CD4-positive, alpha-beta T cell (primary cell): ENCODE results near the gene NKX6-1. TPM values are rescaled to one million over a fixed set of nuclear protein-coding genes. Genes with fewer than 3 reads are reported as not detected.
A peak's percentile ranks its signal among the peaks of the same experiment; 100 is the strongest.

Experiments
- ATAC-seq: fragments of 200-7000 bp; cut with Tn5 transposase; one replicate; pipeline ENCODE4 v1.10.0; 2022; ENCODE audit warnings: mild to moderate bottlenecking; ENCODE audit not compliant: poor library complexity
- CTCF ChIA-PET: fragments of 350-600 bp; sonication (Branson Sonifier 250); formaldehyde crosslinking; loops from one replicate; lab custom pipeline; 2021; ENCODE audit warnings: antibody characterized with exemption, inconsistent platforms; lab: Charles Lee
- POLR2A ChIA-PET: fragments of 350-600 bp; sonication (Branson Sonifier 250); formaldehyde crosslinking; loops from one replicate; lab custom pipeline; 2021; ENCODE audit warnings: antibody characterized with exemption, inconsistent platforms; lab: Charles Lee
- DNase-seq, 14 experiments: peaks; one replicate each; pipeline ENCODE4 v3.0.0-alpha.2; 2013 to 2020; ENCODE audit warnings: mixed read lengths in 2 of 14
- H3K27ac ChIP-seq, 2 donors: one replicate each; pipeline versions ENCODE4 v1.5.1 to v1.7.0; 2013; ENCODE audit warnings: low read length in 2 of 2, low read depth in 1 of 2, mild to moderate bottlenecking in 1 of 2
- H3K27me3 ChIP-seq, 2 experiments: 1 replicate in 1 of 2; 2 replicates in 1 of 2; pipeline versions ENCODE4 v1.6.1 to v1.7.0; 2013; ENCODE audit warnings: low read length in 2 of 2, control low read depth in 1 of 2, mild to moderate bottlenecking in 1 of 2, moderate library complexity in 1 of 2; ENCODE audit not compliant: insufficient read depth in 2 of 2, control insufficient read depth in 1 of 2
- H3K36me3 ChIP-seq: one replicate; pipeline ENCODE4 v1.6.1; 2013; ENCODE audit warnings: low read length, control low read depth; ENCODE audit not compliant: insufficient read depth
- H3K4me1 ChIP-seq: one replicate; pipeline ENCODE4 v1.6.1; 2013; ENCODE audit warnings: low read length, control low read depth; ENCODE audit not compliant: insufficient read depth
- H3K4me3 ChIP-seq: one replicate; pipeline ENCODE4 v1.5.1; 2013; ENCODE audit warnings: mild to moderate bottlenecking, low read length, moderate library complexity
- H3K9me3 ChIP-seq, 2 experiments: 1 replicate in 1 of 2; 2 replicates in 1 of 2; pipeline versions ENCODE4 v1.6.1 to v1.7.0; 2013; ENCODE audit warnings: low read length in 2 of 2, mild to moderate bottlenecking in 2 of 2, control low read depth in 1 of 2, moderate library complexity in 1 of 2; ENCODE audit not compliant: control insufficient read depth in 1 of 2, insufficient read depth in 1 of 2
- H3K27ac Mint-ChIP-seq: one replicate; pipeline ENCODE4 v1.8.0; 2020; ENCODE audit warnings: mixed read lengths
- H3K27me3 Mint-ChIP-seq: one replicate; pipeline ENCODE4 v1.8.0; 2021; ENCODE audit warnings: mixed read lengths
- H3K36me3 Mint-ChIP-seq: one replicate; pipeline ENCODE4 v1.8.0; 2021; ENCODE audit warnings: low read depth, mixed read lengths
- H3K4me1 Mint-ChIP-seq: one replicate; pipeline ENCODE4 v1.8.0; 2021; ENCODE audit warnings: low read depth, mixed read lengths
- H3K4me3 Mint-ChIP-seq: one replicate; pipeline ENCODE4 v1.8.0; 2020; ENCODE audit warnings: mild to moderate bottlenecking, mixed read lengths
- H3K9me3 Mint-ChIP-seq: one replicate; pipeline ENCODE4 v1.8.0; 2020; ENCODE audit warnings: mixed read lengths
- CTCF ChIP-seq: fragments of 200-600 bp; IDR thresholded peaks from one replicate; pipeline ENCODE4 v1.8.0; 2022; ENCODE audit warnings: antibody characterized with exemption, mild to moderate bottlenecking
- intact Hi-C, 2 experiments: fragments of 100-400 bp; cut with DNase I in 1 of 2; cut with micrococcal nuclease in 1 of 2; formaldehyde crosslinking; loops; one replicate each; pipeline versions ENCODE4 v1.15.1 to v1.9.0; 2023 to 2025; cut with DNase I, micrococcal nuclease
- total RNA-seq, 174 experiments: library from RNA in 2 of 174; stranded (reverse) in 2 of 174; gene quantifications; one replicate each; pipeline ENCODE4 v1.2.3 and lab custom pipeline; 2021 to 2026

NKX6-1 gene
- total RNA-seq, 2 experiments from 2014 or later, result not detected

GRCh38 chr4:84501202-84501503 is 2.1 kb upstream of the NKX6-1 start:
- Mint-ChIP-seq H3K9me3 (no peaks in the 10 kb centered on the region), H3K27ac (no peak overlapping the region), H3K36me3 (no peaks in the 10 kb centered on the region), H3K4me1 (peaks cover 21% of the 10 kb centered on the region), H3K4me3 (no peak overlapping the region), H3K27me3 (peaks cover 90% of the 10 kb centered on the region)
- Histone ChIP-seq H3K36me3 (no peaks in the 10 kb centered on the region), H3K9me3 (peaks cover 10 to 52% of the 10 kb centered on the region in 2 experiments), H3K4me1 (peaks cover 34% of the 10 kb centered on the region), H3K27me3 (peaks cover 85 to 93% of the 10 kb centered on the region in 2 experiments), H3K4me3 (no peak overlapping the region), H3K27ac (no peak overlapping the region)
- no peak for ATAC-seq
- ChIA-PET CTCF (no interaction called here), POLR2A (no interaction called here)
- no peak for TF ChIP-seq CTCF
- DNase-seq, result no peak
- intact Hi-C loops, result no loop called here

GRCh38 chr4:84500386-84501201 is 1.5 kb upstream of the NKX6-1 start:
- no peak for TF ChIP-seq CTCF
- peaks cover 88 to 93% of the 10 kb centered on the region in 2 experiments for H3K27me3 ChIP-seq
- Mint-ChIP-seq H3K9me3 (no peaks in the 10 kb centered on the region), H3K27me3 (peaks cover 90% of the 10 kb centered on the region), H3K27ac (no peak overlapping the region), H3K4me3 (peak overlapping the region; percentile 20), H3K4me1 (peaks cover 21% of the 10 kb centered on the region), H3K36me3 (no peaks in the 10 kb centered on the region)
- ChIA-PET POLR2A (no interaction called here), CTCF (no interaction called here)
- H3K36me3 ChIP-seq, result no peaks in the 10 kb centered on the region
- ATAC-seq, result no peak
- H3K9me3 ChIP-seq, result peaks cover 14 to 58% of the 10 kb centered on the region in 2 experiments
- no peak overlapping the region for H3K4me3 ChIP-seq
- H3K27ac ChIP-seq, result no peak overlapping the region
- no peak for DNase-seq
- intact Hi-C loops, result no loop called here
- H3K4me1 ChIP-seq, result peaks cover 34% of the 10 kb centered on the region

GRCh38 chr4:84499624-84499982 is 511 bp upstream of the NKX6-1 start:
- Histone ChIP-seq H3K27me3 (peaks cover 89 to 100% of the 10 kb centered on the region in 2 experiments), H3K4me3 (no peak overlapping the region), H3K36me3 (no peaks in the 10 kb centered on the region), H3K4me1 (peaks cover 34% of the 10 kb centered on the region), H3K27ac (no peak overlapping the region), H3K9me3 (peaks cover 24 to 62% of the 10 kb centered on the region in 2 experiments)
- Mint-ChIP-seq H3K4me1 (peaks cover 21% of the 10 kb centered on the region), H3K27ac (no peak overlapping the region), H3K4me3 (peak overlapping the region; percentile 48), H3K36me3 (no peaks in the 10 kb centered on the region), H3K27me3 (peaks cover 95% of the 10 kb centered on the region), H3K9me3 (peaks cover under 1% of the 10 kb centered on the region)
- ATAC-seq (no peak), DNase-seq (no peak)
- ChIA-PET CTCF (no interaction called here), POLR2A (interaction anchor here (1.0 kb wide), 1 partner anchor 33 kb away, joined by 3 read pairs; no protein-coding TSS in a partner anchor)
- TF ChIP-seq CTCF, result no peak
- intact Hi-C loops, result no loop called here
